Kidney epithelial cell (primary cell): Measurements from ENCODE around the gene MVB12B. TPM values are rescaled to one million over a fixed set of nuclear protein-coding genes. Genes with fewer than 3 reads are reported as not detected.

Experiments
- DNase-seq: peaks from one replicate; pipeline ENCODE4 v3.0.0-alpha.2; 2010; ENCODE audit warnings: low read depth
- H3K27me3 ChIP-seq: 2 replicates; pipeline ENCODE4 v1.6.0; 2011; ENCODE audit warnings: low read length; ENCODE audit not compliant: control insufficient read depth, insufficient read depth
- H3K36me3 ChIP-seq: 2 replicates; pipeline ENCODE4 v1.5.1; 2011; ENCODE audit warnings: low read length; ENCODE audit not compliant: control insufficient read depth, insufficient read depth
- H3K4me3 ChIP-seq: 2 replicates; pipeline ENCODE4 v1.5.1; 2011; ENCODE audit warnings: low read depth, mild to moderate bottlenecking, control low read depth, low read length
- CTCF ChIP-seq: IDR thresholded peaks from 2 replicates; pipeline ENCODE4 v1.5.1; 2011; ENCODE audit warnings: mild to moderate bottlenecking, moderate library complexity, low read length, control low read depth, inconsistent platforms; ENCODE audit not compliant: insufficient read depth, poor library complexity, severe bottlenecking
- total RNA-seq: library from RNA; depleted of rRNA; stranded (reverse); fragments of >200 nt; gene quantifications from 2 replicates; pipeline ENCODE4 v1.2.3, GENCODE V29; 2015

The MVB12B gene
- total RNA-seq, 1 donor from 2014 or later, result 13.1 TPM

GRCh38 chr9:126325821-126326220, 808 bp upstream of the MVB12B start:
- no peak for DNase-seq
- Histone ChIP-seq H3K27me3 (no peaks in the 10 kb centered on the region), H3K4me3 (peak overlapping the region; percentile 47), H3K36me3 (no peaks in the 10 kb centered on the region)
- TF ChIP-seq CTCF, result no peak

DNA sequence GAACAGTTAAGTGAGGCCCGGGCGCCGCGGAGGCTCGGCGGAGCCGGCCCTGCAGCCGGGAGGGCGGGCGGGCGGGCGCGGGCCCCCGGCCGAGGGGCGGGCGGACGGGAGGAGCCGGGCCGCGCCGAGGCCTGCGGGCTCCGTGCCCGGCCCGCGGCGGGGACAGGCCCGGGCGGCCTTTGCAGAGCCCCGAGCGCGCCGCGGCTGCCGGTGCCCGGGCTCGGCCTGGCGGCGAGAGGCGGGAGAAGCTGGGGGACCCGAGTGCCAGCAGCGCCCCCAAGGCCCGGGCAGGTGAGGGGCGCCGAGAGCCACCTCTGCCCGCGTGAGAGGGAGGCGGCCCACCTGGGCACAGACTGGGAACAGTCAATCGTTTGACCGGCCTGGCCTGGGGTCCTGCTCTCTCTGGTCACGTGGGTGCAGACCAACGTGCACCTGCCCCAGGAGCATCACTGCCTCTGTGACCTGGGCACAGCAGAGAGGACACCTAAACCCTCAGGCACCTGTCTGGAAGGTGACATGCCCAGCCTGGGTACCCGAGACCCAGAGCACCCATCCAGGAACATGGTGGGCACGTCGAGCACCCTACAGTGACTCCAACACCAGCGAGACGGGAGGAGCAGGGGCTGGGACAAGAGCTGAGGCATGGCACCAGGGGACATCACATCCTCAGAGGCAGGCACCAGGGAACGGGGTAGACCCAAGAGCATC, 531 bp downstream of the MVB12B start:
- DNase-seq, result no peak
- H3K27me3 ChIP-seq, result no peaks in the 10 kb centered on the region
- peak overlapping the region; percentile 47 for H3K4me3 ChIP-seq
- H3K36me3 ChIP-seq, result no peaks in the 10 kb centered on the region
- TF ChIP-seq CTCF, result no peak

GRCh38 chr9:126327714-126328185, 1.1 kb downstream of the MVB12B start:
- Histone ChIP-seq H3K4me3 (no peak overlapping the region), H3K27me3 (no peaks in the 10 kb centered on the region), H3K36me3 (no peaks in the 10 kb centered on the region)
- TF ChIP-seq CTCF, result no peak
- no peak for DNase-seq

DNA sequence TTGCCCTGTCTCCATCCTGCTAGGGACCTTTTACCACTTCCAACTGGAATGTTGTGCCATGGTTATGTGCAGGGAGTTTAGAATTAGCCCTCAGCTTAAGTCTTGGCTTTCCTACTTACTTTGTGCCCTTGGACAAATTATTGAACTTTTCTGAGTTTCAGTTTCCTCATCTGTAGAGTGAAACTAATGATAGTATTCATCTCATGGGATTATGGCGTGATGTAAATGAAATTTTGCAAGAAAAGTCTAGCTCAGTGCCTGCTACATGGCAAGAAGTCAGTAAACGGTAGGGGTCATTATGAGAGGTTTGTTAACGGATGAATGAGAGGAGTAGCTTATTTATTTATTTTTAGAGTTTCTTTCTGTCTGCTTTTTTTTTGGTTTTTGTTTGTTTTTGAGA, 1.8 kb downstream of the MVB12B start:
- H3K36me3 ChIP-seq, result no peaks in the 10 kb centered on the region
- H3K4me3 ChIP-seq, result no peak overlapping the region
- no peak for DNase-seq
- no peak for TF ChIP-seq CTCF
- H3K27me3 ChIP-seq, result no peaks in the 10 kb centered on the region

- TF ChIP-seq CTCF, result no peak
- H3K4me3 ChIP-seq, result no peak overlapping the region
- H3K36me3 ChIP-seq, result no peaks in the 10 kb centered on the region
- no peaks in the 10 kb centered on the region for H3K27me3 ChIP-seq
- no peak for DNase-seq
Observed at GRCh38 chr9:126329476-126330275, 3.0 kb downstream of the MVB12B start.

- Histone ChIP-seq H3K27me3 (no peaks in the 10 kb centered on the region), H3K4me3 (no peak overlapping the region), H3K36me3 (no peaks in the 10 kb centered on the region)
- DNase-seq, result no peak
- no peak for TF ChIP-seq CTCF
Observed at GRCh38 chr9:126330536-126330935, 3.9 kb downstream of the MVB12B start.
